ENCODE data around the gene MCM10. TPM values are rescaled to one million over a fixed set of nuclear protein-coding genes. Genes with fewer than 3 reads are reported as not detected.
"Not testable (repeated sequence)": the region's sequence is repeated elsewhere in the genome, so short reads cannot be mapped to it uniquely, and the experiment has no call there.

Gene MCM10
- total RNA-seq, 1 experiment from 2014 or later, result 22.8 TPM

DNA sequence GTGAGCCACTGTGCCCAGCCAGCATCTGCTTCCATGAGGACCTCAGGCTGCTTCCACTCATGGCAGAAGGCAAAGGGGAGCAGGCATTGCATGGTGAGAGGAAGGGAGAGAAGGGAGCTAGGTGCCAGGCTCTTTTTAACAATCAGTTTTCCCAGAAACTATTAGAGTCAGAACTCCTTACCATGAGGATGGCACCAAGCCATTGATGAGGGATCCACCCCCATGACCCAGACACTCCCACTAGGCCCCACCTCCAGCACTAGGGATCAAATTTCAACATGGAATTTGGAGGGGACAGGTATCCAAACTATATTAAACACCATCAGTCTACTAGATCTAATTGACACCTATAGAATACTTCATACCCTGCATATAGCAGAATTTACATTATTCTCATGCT, 14.2 kb upstream of the MCM10 start:
- intact Hi-C loops (cut with micrococcal nuclease; ENCODE audit: unreplicated experiment), result no loop called here
- no peak for DNase-seq (ENCODE audit: low read depth, low spot score)
- in situ Hi-C loops (cut with HindIII; ENCODE audit: low pct_unique_long_range_greater_than_20kb, low sequenced_read_pairs), result no loop called here
- no TSS peak for BruUV-seq (replicated peaks)
- CTCF ChIA-PET, result no interaction called here
- Histone ChIP-seq H3K4me1 (ENCODE audit: control insufficient read depth, insufficient read depth, low read length) (no peaks in the 10 kb centered on the region), H3K9me3 (ENCODE audit: control insufficient read depth, insufficient read depth, low read depth, low read length) (no peaks in the 10 kb centered on the region), H3K27ac (ENCODE audit: low read length) (no peak overlapping the region), H3K4me3 (ENCODE audit: low read depth in 2 of 2, low read length in 2 of 2) (no peak overlapping the region), H3K36me3 (ENCODE audit: control insufficient read depth, insufficient read depth, low read length) (no peaks in the 10 kb centered on the region), H3K27me3 (ENCODE audit: control insufficient read depth, insufficient read depth, low read length) (no peaks in the 10 kb centered on the region)
- TF ChIP-seq, protein P1, sequence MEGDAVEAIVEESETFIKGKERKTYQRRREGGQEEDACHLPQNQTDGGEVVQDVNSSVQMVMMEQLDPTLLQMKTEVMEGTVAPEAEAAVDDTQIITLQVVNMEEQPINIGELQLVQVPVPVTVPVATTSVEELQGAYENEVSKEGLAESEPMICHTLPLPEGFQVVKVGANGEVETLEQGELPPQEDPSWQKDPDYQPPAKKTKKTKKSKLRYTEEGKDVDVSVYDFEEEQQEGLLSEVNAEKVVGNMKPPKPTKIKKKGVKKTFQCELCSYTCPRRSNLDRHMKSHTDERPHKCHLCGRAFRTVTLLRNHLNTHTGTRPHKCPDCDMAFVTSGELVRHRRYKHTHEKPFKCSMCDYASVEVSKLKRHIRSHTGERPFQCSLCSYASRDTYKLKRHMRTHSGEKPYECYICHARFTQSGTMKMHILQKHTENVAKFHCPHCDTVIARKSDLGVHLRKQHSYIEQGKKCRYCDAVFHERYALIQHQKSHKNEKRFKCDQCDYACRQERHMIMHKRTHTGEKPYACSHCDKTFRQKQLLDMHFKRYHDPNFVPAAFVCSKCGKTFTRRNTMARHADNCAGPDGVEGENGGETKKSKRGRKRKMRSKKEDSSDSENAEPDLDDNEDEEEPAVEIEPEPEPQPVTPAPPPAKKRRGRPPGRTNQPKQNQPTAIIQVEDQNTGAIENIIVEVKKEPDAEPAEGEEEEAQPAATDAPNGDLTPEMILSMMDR (IDR thresholded peaks at IDR 0.05), result no peak
- no peak for TF ChIP-seq POLR2AphosphoS5 (IDR thresholded peaks at IDR 0.05; ENCODE audit: low read depth, low read length)
- TF ChIP-seq TCF7L2 (IDR thresholded peaks at IDR 0.05; ENCODE audit: low read depth, low read length), result no peak
- TF ChIP-seq, protein P2, sequence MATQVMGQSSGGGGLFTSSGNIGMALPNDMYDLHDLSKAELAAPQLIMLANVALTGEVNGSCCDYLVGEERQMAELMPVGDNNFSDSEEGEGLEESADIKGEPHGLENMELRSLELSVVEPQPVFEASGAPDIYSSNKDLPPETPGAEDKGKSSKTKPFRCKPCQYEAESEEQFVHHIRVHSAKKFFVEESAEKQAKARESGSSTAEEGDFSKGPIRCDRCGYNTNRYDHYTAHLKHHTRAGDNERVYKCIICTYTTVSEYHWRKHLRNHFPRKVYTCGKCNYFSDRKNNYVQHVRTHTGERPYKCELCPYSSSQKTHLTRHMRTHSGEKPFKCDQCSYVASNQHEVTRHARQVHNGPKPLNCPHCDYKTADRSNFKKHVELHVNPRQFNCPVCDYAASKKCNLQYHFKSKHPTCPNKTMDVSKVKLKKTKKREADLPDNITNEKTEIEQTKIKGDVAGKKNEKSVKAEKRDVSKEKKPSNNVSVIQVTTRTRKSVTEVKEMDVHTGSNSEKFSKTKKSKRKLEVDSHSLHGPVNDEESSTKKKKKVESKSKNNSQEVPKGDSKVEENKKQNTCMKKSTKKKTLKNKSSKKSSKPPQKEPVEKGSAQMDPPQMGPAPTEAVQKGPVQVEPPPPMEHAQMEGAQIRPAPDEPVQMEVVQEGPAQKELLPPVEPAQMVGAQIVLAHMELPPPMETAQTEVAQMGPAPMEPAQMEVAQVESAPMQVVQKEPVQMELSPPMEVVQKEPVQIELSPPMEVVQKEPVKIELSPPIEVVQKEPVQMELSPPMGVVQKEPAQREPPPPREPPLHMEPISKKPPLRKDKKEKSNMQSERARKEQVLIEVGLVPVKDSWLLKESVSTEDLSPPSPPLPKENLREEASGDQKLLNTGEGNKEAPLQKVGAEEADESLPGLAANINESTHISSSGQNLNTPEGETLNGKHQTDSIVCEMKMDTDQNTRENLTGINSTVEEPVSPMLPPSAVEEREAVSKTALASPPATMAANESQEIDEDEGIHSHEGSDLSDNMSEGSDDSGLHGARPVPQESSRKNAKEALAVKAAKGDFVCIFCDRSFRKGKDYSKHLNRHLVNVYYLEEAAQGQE (IDR thresholded peaks at IDR 0.05; ENCODE audit: insufficient read depth in 1 of 2, low read depth in 2 of 2, low read length in 1 of 2), result no peak
- TF ChIP-seq SIN3A (IDR thresholded peaks at IDR 0.05; ENCODE audit: borderline replicate concordance, insufficient read depth, low read depth, low read length), result no peak
- POLR2A ChIA-PET, result no interaction called here
- ATAC-seq, result no peak

DNA sequence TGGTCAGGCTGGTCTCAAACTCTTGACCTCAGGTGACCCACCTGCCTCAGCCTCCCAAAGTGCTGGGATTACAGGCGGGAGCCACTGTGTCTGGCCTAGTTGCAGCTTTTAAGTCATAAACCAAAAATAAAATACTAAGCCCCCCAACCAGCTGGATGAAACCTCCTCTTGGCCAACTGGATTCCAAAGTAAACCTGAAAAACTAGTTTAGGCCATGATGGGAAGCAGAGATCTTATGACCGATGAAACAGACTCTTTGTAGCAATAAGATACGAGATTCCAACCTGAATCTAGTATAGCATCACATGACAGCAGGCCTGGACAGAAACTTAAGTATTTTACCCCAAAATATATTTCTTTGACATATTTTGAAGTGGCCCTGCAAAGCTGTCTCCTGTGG, 9.1 kb upstream of the MCM10 start:
- in situ Hi-C loops (cut with HindIII; ENCODE audit: low pct_unique_long_range_greater_than_20kb, low sequenced_read_pairs) (no loop called here), intact Hi-C loops (cut with micrococcal nuclease; ENCODE audit: unreplicated experiment) (no loop called here)
- TF ChIP-seq TCF7L2 (IDR thresholded peaks at IDR 0.05; ENCODE audit: low read depth, low read length) (no peak), SIN3A (IDR thresholded peaks at IDR 0.05; ENCODE audit: borderline replicate concordance, insufficient read depth, low read depth, low read length) (no peak)
- TF ChIP-seq, protein P1 (IDR thresholded peaks at IDR 0.05), result no peak
- ChIA-PET POLR2A (no interaction called here), CTCF (no interaction called here)
- no peaks in the 10 kb centered on the region for H3K36me3 ChIP-seq (ENCODE audit: control insufficient read depth, insufficient read depth, low read length)
- H3K4me3 ChIP-seq (ENCODE audit: low read depth in 2 of 2, low read length in 2 of 2), result no peak overlapping the region
- ATAC-seq (no peak), DNase-seq (ENCODE audit: low read depth, low spot score) (no peak)
- no peaks in the 10 kb centered on the region for H3K9me3 ChIP-seq (ENCODE audit: control insufficient read depth, insufficient read depth, low read depth, low read length)
- no peaks in the 10 kb centered on the region for H3K27me3 ChIP-seq (ENCODE audit: control insufficient read depth, insufficient read depth, low read length)
- H3K4me1 ChIP-seq (ENCODE audit: control insufficient read depth, insufficient read depth, low read length), result no peaks in the 10 kb centered on the region
- BruUV-seq (replicated peaks), result no TSS peak
- no peak overlapping the region for H3K27ac ChIP-seq (ENCODE audit: low read length)

DNA sequence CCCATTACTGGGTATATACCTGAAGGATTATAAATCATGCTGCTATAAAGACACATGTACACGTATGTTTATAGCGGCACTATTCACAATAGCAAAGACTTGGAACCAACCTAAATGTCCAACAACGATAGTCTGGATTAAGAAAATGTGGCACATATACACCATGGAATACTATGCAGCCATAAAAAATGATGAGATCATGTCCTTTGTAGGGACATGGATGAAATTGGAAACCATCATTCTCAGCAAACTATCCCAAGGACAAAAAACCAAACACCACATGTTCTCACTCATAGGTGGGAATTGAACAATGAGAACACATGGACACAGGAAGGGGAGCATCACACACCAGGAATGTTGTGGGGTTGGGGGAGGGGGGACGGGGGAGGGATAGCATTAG, 5.5 kb upstream of the MCM10 start:
- in situ Hi-C loops (cut with HindIII; ENCODE audit: low pct_unique_long_range_greater_than_20kb, low sequenced_read_pairs); H3K36me3 ChIP-seq (ENCODE audit: control insufficient read depth, insufficient read depth, low read length); BruUV-seq (replicated peaks): not testable (repeated sequence)

More for the DNA sequence above, 5.5 kb upstream of the MCM10 start:
- intact Hi-C loops (cut with micrococcal nuclease; ENCODE audit: unreplicated experiment); H3K27ac ChIP-seq (ENCODE audit: low read length); H3K4me1 ChIP-seq (ENCODE audit: control insufficient read depth, insufficient read depth, low read length); H3K9me3 ChIP-seq (ENCODE audit: control insufficient read depth, insufficient read depth, low read depth, low read length); POLR2A ChIA-PET; ATAC-seq; H3K27me3 ChIP-seq (ENCODE audit: control insufficient read depth, insufficient read depth, low read length); H3K4me3 ChIP-seq (ENCODE audit: low read depth in 2 of 2, low read length in 2 of 2); DNase-seq (ENCODE audit: low read depth, low spot score); CTCF ChIA-PET: not testable (repeated sequence)

Measured in Panc1 (cell line).